GM19238 (cell line): ENCODE results near the gene NABP2.
A peak's percentile ranks its signal among the peaks of the same experiment; 100 is the strongest.
"Not testable (repeated sequence)": the region's sequence is repeated elsewhere in the genome, so short reads cannot be mapped to it uniquely, and the experiment has no call there.

ENCODE experiments used
- DNase-seq: peaks from one replicate; pipeline ENCODE4 v3.0.0; 2011; ENCODE audit warnings: low spot score; ENCODE audit not compliant: insufficient read length

Gene NABP2

GRCh38 chr12:56224102-56224701 is at the start of gene NABP2:
TSS of gene NABP2 (plus strand) at chr12:56224342. CDS start at chr12:56224857, 515 bp downstream.
- peak; percentile 99 for DNase-seq

GRCh38 chr12:56178347-56178746 is 45.8 kb upstream of the NABP2 start:
- no peak for DNase-seq

GRCh38 chr12:56186957-56187356 is 37.2 kb upstream of the NABP2 start:
- DNase-seq = no peak

DNA sequence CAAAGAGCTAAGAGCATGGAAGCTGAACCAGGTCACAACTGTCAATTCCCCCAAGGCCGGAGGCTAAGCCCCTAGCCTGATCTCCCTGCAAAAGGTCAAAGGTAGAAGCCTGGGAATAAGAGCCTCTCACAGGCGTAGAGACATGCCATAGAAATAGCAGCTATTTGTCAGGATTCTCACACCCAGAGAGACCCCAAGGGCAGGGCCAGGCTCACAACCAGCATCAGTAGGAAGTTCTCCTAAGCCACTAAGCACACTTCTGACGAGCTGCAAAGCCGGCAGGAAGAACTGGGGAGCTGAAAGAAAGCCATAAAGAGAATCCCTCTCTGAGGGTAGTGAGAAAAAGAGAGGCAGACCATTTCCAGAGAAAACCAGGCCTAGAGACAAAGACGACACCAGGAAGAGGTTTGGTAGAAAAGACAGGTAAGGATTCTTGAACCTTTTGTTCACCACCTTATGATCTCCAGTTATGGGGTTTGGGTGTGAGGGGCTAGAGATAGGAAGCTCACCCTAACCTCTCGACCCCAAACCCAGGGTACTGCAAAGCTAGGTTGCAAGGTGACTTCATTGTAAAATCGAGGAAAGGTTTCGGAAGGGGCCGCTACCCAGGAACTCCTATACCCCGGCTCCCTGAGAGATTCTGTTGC is 35.9 kb upstream of the NABP2 start:
- no peak for DNase-seq

- DNase-seq = no peak
Observed at GRCh38 chr12:56188778-56189098, 35.4 kb upstream of the NABP2 start.

GRCh38 chr12:56189099-56189917 is 34.8 kb upstream of the NABP2 start, which contains the start of gene SMARCC2:
TSS of gene SMARCC2 (minus strand) at chr12:56189483. CDS start at chr12:56189461, 22 bp downstream.
- DNase-seq = peak; percentile 91

DNA sequence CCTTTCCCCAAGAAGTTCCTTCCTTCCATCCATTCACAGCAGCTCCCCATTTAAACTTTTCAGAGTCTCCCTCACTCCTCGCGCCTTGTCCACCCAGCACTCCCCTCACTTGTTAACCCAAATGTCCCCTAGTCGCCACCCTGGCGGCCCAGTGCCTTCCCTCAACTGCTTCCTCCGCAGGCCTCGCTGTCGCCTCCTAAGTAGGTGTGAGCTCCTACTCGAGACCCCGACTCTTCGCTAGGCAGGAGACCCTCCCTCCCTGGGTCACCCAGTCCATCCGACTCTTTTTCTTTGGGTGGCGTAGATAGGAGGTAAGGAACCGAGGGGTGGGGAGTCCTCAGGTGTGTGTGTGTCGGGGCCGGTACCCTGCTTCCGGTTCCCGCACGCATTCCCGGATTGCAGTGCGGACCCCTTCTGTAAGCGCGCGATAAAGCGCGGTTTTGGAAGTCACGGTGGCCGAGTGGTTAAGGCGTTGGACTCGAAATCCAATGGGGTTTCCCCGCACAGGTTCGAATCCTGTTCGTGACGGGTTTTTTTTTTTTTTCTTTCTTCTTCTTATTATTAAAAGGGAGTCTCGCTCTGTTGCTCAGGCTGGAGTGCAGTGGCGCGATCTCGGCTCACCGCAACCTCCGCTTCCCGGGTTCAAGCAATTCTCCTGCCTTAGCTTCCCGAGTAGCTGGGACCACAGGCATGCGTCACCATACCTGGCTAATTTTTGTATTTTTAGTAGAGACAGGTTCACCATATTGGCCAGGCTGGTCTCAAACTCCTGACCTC is 34.0 kb upstream of the NABP2 start:
- DNase-seq = peak; percentile 65

DNA sequence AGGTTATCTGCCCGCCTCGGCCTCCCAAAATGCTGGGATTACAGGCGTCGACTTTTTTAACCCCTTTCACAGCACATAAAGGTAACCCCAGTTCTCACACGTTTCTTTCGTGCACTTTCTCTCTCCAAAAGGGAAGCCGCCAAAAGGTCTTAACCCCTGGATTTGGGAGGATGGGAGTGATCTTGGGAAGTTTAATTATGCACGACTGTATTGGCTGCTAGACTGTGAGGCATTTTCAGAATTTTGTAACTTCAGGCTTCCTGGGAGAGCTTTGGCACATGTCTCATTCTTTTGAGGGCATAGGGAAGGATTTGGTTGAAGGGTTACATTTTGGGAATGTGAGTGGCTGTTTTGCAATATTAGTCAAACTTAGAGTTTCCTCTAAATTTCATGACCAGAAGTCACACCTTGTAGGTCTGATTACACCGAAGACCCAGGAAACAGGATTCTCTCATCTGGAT is 33.4 kb upstream of the NABP2 start:
- DNase-seq = no peak

- DNase-seq = no peak
Observed at GRCh38 chr12:56192582-56192981, 31.6 kb upstream of the NABP2 start.

- peak; percentile 45 for DNase-seq
Observed at GRCh38 chr12:56193025-56193578, 31.0 kb upstream of the NABP2 start.

GRCh38 chr12:56196818-56197550 is 27.2 kb upstream of the NABP2 start:
- not testable (repeated sequence) for DNase-seq

DNA sequence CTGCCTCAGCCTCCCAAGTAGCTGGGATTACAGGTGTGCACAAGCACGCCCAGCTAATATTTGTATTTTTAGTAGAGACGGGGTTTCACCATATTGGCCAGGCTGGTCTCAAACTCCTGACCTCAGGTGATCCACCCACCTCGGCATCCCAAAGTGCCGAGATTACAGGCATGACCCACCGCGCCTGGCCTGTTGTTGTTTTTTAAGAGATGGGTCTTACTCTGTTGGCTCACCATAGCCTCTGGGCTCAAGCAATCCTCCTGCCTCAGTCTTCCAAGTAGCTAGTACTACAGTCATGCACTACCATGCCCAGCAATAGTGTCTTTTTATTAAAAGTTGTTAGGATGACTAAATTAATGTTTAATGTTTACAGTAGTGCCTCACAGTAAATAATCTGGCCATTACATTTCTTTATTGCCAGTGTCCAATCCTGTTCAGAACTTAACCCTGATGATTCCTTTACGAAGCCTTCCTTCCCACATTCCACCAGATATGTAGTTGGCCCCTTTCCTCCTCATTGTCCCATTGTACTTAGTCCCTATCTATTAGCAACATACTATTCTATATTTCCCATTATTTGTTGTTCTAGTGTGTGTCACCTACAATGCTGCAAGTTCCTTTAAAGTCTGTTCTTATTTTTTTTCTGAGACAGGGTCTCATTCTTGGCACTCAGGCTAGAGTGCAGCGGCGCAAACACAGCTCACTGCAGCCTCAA is 26.1 kb upstream of the NABP2 start:
- DNase-seq = no peak

GRCh38 chr12:56198836-56199235 is 25.3 kb upstream of the NABP2 start:
- DNase-seq = no peak

DNA sequence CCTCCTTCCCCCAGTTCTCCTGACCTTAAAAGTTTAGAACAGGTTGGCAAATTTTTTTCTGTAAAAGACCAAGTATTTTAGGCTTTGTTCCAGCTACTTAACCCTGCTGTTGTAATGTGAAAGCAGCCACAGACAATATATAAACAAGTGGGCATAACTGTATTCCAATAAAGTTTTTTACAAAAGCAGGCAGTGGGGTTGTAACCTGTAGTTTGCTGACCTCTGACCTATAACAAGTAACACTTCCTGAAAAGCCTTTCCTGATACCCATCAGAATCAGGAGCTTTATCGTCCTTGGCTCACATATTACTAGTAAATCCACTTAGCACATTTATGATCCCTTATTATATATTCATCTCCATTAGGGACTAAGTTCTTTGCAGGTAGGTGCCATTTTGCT is 21.8 kb upstream of the NABP2 start:
- no peak for DNase-seq

DNA sequence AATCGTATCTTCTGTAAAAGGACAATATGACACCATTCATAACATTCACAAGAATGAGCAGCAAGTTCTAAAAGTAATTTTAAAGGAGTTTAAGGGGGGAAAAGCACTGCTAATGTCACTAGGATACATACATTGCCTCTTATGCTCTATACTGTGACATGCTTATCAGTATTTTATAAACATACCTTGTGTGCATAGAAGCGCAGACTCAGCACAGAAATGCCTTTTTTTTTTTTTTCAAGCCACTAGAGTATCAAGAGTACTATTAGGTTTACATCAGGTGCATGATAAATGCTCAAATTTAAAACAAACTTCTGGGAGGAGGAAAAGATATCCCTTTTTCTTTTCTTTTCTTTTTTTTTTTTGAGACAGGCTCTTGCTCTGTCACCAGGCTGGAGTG is 21.3 kb upstream of the NABP2 start:
- DNase-seq = no peak

GRCh38 chr12:56204275-56204674 is 19.9 kb upstream of the NABP2 start:
- DNase-seq = no peak

GRCh38 chr12:56205445-56205844 is 18.7 kb upstream of the NABP2 start:
- no peak for DNase-seq

GRCh38 chr12:56206452-56207166 is 17.5 kb upstream of the NABP2 start:
- DNase-seq = no peak

GRCh38 chr12:56208006-56208405 is 16.1 kb upstream of the NABP2 start:
- DNase-seq = no peak
